HK-2 (cell line): ENCODE results near the gene ZEB2.

Experiments used
- DNase-seq: peaks from one replicate; pipeline ENCODE4 v3.0.0-alpha.2; 2018; ENCODE audit not compliant: unreplicated experiment

Gene ZEB2

DNA sequence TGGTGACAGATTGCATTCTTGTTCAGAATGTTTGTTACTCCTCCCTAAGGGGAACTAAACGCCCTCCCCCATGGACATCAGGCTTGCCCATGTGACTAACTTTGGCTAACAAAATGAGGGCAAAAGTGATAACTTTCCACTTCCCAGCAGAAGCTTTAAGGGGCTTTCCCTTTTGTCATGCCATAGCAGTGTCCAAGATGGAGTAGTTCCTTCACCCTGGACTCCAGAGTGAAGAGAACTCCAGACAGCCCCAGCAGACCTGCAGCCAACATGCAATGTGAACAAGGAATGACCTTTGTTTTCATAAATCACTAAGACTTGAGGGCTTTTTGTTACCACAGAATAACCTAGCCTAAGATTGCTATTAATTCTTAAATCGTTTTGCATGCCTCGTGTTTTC lies 163.5 kb downstream of the ZEB2 start:
- DNase-seq: no peak

DNA sequence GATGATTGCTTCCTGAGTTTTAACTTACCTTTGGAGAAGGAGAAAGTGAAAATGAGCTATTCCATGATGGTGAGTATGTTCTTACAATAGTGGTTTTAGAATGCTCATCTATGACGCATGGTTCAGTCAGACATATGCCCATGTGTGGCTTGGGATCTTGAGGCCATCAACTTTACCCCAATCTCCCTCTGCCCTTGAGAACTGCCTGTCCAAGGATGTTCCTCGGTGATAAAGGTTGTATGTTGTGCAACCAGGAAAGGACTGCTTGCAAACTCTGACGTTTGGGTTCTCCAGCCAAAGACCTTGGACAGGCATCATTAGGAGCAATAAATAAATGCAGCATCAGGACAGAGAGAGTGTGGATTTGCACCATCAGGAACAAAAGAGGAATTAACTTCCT lies 165.0 kb downstream of the ZEB2 start:
- no peak for DNase-seq

DNA sequence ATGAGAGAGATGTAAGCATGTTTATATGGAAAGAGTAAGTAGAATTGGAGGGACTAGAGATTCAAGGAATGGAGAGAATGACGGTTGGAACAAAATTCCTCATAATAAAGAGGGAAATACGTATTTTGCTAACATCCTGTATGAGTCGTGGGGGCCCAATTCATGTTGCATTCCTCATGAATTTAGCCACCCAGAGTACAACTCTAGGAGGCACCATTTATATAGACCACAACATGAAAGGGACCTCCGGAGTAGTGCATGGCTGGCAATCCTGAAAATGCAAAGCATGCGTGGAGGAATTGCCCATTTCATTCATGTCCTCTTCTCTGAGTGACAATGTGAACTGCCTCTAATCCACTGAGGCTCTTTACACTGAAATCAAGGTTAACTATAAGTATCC lies 168.2 kb downstream of the ZEB2 start:
- no peak for DNase-seq

DNA sequence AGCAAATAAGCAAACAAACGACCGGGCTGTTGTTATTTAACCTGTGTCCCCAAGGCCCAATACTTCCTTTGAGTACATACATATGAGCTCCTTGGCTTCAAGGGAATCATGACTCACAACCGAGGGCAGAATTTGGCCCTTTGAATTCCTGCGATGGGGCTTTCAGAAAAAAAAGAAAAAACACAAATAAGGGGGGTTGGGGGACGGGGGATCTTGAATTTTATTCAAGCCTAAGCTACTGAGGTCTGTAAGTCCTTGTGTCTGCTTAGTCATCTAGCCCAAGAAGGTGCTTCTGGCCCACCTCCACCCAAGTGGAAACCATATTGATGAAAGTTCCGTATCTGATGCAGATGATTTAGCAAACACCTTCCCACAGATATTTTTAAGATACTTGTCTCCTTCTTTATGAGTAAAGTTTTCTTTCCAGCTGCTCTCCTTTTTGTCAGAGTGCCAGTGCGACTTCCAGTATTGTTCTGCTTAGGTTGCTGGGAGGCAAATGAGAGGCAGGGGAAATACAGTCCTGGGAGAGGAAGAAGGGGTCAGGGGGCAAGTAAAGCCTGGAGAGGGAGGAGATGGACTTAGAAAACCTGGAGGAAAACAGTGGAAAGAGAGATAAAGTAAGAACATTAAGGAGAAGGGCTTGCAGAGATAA lies 169.6 kb downstream of the ZEB2 start:
- no peak for DNase-seq

DNA sequence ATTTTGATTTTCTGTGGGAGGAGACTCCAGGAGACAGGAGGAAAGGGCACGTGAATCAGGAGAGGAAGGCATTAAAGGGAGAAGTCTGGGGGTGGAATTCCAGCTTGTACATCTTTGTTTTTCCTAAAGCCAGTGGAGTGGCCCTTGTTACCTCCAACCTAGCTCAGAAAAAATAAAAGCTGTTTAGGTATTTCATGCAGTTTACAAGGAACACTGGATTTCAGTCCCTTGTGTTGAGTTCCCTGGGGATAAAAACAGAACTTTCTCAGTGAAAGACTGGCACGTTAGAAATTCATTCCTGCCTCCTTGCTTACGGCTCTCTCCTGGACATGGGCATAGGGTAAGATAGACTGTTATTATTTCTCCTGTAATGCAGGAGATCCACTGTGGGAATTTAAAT lies 170.2 kb downstream of the ZEB2 start:
- DNase-seq: no peak

DNA sequence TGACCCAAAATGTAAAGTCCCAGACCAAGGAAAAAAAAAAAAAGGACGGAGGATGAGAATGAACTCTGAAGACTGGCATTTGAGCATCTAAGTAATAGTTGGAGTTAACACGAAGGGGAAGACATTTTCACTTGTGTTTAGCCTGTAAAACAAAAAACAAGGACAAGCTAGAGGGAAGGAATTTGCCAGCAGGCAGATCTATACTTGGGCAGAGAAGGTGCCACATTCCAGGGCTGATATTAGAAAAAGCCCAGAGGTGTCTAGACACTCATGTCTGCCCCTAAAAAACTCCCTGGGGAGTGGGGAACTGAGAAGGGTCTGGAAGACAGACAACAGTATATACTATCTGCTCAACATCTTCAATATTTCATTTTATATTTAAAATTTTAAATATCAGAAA lies 171.1 kb downstream of the ZEB2 start:
- no peak for DNase-seq

DNA sequence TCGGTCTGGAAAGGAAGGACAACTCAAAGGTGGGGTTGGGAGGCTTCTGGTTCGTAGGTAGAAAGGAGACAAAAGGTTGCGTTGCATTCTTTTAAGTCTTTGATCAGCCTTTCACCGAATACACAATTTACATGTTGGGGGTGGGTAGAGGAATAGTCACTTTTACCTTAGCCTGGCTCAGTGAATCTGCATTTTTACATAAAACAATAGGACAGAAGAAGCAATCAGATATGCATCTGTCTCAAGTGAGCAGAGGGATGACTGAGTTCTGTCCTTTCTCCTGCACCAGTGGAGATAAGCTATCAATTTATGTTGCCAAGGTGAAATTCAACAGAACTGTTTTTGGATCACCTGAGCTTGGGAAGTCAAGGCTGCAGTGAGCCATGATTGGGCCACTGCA lies 173.7 kb downstream of the ZEB2 start:
- DNase-seq: no peak

DNA sequence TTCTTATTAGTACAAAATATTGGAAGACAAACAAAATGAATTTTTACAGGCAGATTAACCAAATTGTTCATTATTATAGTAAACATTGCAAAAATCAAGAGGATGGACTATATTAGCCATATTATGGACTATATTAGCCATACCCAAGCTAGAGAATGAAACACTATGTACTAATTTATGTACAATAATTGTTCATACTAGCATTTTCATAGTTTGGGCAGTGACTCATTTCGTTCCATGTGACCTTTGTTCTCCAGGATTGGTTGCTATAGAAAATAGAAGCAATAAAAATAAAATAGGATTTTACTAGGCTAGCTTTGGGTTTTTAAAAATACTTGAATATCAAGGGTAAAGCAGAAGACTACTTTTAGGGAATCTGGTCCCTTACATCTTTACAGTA lies 176.8 kb downstream of the ZEB2 start:
- no peak for DNase-seq

DNA sequence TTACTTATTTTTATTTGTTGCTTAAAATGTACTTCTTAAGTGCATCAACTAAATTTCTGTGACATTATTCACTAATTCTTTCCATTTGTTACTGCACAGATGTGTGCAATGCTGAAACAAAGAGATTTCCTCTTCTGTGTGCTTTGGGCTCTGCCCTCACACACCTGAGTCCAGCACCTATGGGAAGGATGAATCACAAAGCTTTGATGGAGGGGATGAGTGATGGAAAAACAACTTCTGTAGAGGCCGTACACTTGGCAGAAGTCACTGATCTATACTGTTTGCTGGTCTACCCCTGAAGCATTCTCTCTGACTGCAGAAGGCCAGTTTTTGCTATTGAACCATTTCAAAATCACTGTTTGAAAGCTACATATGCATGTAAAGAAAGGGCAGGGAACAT lies 178.4 kb downstream of the ZEB2 start:
- no peak for DNase-seq

DNA sequence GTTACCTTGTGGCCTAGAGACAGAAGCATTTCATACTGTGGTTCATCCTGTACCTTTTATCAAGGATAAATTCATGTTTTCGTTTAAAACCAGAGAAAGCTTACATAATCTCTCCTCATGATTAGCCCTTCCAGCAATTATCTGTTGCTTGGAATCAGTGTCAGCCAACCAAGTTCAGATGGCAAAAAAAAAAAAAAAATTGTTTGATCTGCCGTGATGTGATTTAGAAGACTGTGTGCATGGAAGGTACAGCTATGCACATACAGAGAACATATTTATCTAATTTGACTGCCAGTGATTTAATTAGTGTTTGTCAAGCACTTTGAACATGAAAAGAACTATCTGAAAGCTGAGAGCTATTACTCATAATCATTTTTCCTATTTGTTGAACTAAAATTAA lies 180.9 kb downstream of the ZEB2 start:
- DNase-seq: no peak

DNA sequence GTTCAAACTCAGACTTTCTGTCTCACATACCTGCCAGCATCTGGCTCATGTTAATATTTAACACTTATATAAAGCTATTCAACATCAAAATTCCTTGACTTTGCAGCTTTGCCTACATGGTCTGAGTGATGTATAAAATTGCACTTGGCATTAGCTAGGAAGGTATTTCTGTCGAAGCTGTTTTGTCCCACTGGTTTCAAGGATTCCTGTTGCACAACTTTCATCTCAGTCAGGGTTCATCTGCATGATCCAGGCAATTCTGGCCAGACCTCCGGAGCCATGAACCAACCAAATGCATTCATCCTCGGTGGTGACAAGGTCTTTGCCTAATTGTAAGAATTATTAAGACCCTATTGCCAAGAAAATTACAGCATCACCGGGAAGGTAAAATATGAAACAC lies 185.4 kb downstream of the ZEB2 start:
- no peak for DNase-seq
